ENCODE results near the gene LYPD6B.

The LYPD6B gene

DNA sequence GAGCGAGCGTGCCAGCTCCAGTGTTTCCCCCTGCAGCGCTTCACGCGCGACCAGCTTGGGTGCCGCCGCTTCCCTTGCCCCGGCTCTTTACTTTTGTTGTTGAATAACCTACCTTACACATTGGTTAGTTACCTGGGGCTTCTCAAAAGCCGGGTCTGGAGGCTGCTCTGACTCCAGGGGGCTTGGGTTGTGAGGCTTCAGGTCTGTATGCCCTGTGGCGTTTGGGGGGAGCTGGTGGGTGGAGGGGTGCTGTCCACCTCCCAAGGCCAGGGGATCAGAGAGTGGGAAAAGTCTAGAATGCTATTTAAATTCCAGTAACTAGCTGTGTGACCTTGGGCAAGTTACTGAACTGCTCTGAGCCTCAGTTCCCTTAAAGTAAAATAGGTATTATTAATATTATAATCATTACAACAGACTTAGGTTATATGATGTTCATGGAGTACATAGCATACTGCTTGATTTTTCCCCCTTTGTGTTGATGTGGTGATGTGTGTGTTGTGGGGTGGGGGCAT is 770 bp downstream of the LYPD6B start:
- no peak for DNase-seq (ENCODE audit: low read depth in 1 of 2, low spot score in 1 of 2)

DNA sequence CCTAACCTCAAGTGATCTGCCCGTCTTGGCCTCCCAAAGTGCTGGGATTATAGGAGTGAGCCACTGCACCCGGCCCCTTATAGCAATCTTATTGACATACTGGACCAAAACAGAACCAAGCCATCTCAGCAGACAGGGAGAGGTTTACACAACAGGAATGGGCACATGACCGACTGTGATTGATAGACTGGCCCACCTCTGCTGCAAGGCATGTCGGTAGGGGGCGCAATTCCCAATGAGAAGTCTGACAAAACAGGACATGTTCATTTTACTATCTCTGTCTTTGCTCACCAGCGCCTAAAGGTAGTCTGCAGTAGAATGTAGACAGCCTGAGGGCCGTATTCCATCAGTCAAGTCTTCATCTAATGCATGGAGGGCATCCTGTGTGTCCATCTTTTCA is 2.0 kb downstream of the LYPD6B start:
- peak in 1 of 2 donors; percentile 13 for DNase-seq (ENCODE audit: low read depth in 1 of 2, low spot score in 1 of 2)

DNA sequence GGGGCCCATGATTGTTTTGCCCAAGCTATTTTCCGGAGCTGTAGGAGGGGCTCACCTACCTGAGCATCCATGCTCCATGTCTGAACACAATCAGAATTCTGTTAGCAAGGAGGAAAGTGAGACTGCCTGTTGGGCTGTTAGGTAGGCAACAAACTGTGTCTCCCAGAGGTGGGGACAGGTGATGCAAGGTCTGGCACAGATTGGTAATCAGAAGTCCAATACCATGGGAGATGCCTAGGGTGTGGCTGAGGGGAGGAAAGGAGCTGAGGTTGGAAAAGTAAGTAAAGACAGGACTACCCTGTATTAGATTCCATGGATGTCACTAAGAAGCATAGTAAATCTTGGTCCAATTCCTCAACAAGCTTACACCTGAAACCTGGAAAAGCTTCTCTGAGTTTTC is 3.0 kb downstream of the LYPD6B start:
- DNase-seq (ENCODE audit: low read depth in 1 of 2, low spot score in 1 of 2) = no peak

DNA sequence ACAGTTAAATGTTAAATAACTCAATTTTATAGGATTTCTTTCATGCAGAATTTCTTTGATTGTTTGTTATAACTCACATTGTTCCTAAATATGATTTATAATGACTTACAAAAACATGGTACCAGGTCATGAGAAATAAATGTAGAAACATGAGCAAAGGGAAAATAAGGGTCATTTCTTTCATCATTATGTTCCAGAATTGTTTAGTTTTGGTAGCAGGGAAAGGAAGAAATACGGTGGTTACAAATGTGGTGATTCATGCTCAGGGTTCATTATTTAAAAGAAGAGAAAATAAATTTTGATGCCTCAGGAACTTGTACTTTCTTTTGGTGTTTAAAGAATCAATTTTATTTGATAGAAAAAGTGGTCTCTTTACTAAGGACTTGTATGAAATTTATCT is 4.4 kb downstream of the LYPD6B start:
- DNase-seq (ENCODE audit: low read depth in 1 of 2, low spot score in 1 of 2) = no peak

DNA sequence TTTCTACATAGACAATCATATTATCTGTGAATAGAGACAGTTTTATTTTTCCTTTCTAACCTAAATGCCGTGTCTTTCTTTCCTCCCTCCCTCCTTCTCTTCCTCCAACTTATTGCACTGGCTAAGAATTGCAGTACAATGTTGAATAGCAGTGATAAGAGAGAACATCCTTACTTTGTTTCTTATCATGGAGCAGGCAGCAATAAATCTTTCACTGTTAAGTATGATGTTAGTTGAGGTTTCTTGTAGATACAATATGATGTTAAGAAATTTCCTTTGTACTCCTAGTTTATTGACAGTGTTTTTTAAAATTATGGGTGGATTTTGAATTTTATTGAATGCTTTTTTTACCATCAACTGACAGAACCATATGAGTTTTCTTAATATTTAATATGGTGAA is 6.0 kb downstream of the LYPD6B start:
- no peak for DNase-seq (ENCODE audit: low read depth in 1 of 2, low spot score in 1 of 2)

DNA sequence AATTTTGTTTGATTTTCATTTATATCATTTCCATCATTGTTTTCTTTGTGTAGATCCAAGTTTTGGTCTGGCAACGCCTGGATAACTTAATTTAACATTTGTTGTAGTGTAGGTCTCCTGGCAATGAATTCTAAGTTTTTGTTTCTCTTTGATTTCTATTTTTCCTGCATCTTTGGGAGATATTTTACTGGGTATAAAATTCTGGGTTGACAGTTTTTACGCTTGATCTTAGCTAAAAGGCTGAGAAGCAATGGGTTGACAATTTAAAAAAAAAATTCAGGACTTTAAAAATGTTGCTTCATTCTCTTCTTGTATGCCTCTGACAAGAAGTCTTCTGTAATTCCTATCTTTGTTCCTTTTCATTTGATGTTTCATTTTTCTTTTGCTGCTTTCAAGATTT is 8.6 kb downstream of the LYPD6B start:
- no peak for DNase-seq (ENCODE audit: low read depth in 1 of 2, low spot score in 1 of 2)

DNA sequence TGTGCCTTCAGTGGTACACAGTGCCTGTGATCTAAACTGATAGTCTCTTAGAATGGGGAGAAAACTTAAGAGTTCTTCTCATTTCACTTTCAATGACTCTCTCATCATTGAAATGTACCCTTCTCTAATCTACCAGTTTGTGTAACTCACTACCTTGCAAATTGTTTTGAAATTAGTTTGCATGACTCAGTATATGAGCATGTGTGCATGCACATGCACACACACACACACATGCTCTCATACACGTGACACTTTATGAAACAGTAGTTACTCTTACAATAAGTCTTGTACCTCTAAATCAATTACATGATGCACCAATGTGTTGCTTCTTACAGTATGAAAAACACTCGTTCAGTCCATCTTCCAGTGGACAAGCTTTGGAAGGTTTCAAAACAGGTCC is 10.6 kb downstream of the LYPD6B start:
- no peak for DNase-seq (ENCODE audit: low read depth in 1 of 2, low spot score in 1 of 2)

DNA sequence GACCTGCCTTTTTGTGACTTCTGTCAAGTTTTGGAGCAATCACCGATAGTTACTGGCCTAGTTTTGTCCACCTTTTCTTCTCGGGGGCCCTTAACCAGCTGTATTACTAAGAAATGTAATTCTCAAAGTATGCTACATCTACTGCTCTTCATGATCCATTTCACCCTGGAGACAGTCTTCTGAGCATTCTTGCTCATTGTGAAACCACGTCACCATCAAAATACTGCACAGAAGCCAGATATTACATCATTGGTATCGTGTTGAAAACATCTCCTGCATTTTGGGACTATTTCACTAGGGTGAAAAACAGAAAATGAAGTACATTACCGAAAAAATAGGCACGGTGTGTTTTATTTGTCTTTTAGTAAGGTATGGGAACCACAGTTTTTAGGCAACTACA is 11.7 kb downstream of the LYPD6B start:
- no peak for DNase-seq (ENCODE audit: low read depth in 1 of 2, low spot score in 1 of 2)

DNA sequence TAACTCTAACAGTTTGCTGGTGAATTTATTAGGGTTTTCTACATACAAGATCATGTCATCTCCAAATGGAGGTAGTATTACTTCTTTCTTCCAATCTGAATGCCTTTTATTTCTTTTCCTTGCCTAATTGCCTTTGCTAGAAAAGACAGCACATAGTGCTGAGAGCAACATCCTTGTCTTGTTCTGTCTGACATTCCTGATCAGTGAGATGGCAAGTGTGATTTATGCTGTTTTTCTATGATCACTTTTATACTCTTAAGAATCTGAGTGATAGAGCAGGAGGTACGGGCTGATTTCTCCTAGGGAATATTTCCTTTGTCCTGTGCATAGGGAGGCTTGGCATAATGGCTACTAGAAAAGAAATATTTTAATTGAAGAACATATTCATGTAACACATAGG is 17.3 kb downstream of the LYPD6B start:
- DNase-seq (ENCODE audit: low read depth in 1 of 2, low spot score in 1 of 2) = no peak

DNA sequence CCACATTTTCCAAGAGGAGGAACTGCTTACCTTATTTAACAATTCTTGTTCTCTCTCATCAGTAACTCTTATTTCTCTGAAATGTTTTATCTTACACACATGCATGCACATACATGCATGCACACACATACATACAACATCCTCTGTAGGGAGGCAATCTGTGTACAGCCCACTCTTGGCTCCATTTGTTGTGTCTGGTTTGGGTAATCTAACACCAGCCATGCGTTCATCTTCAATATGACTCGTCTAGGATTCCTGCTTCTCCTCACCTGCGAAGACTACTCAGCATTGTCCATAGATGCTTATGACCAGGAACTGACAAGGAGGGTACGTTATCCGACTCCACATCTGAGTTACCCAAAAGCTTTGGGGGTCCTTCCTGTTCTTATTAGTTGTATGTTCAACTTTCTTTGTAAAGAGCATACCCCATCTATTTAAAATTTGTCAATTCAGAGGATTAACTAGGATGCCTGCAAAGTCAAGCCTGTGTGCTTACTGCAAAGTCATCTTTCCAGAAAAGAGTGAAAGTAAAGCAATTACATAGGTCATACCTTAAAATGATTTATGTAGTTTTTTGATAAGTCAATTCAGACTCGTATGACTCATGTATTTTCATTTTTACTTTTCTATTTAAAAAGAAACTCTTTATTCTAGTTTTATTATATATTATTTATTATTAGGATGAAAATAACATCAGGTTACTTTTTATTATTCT is 18.2 kb downstream of the LYPD6B start:
- no peak for DNase-seq (ENCODE audit: low read depth in 1 of 2, low spot score in 1 of 2)

DNA sequence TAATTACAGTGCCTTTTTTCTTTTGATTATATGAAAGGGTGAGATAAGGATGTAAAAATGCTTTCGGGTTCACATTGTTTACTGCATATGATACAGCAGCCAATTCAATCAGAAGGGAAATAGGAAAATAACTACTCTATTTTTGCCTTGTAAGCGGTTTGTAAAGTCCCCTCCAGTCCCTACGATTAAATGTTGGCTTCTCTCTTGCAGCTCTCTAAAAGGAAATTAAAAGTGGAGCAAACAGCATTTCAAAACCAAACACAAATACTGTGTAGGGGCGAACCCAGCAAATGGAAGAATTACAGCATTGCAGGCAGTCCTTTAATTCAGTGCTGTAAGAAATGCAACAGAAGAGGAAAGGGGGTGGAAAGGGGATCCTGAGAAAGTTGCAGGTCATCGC is 18.9 kb downstream of the LYPD6B start:
- DNase-seq (ENCODE audit: low read depth in 1 of 2, low spot score in 1 of 2) = no peak

DNA sequence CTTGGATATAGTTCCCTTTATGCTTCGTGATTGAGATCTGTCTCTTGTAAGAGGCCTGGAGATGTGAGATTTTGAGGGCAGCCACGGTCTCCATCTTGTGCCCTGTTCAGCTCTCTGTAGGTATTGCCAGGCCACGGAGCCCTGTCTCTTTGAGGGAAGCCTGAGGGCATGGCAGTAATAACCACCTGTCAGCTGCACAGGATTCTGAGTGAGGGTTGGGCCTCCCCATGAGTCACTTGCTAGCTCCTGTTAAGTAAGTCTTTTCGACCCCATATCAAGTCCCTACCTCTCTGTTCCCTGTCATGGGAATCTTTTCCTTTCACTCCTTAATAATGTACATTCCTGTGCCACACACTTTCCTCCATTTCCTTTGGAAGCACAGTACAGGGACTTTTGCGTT is 20.4 kb downstream of the LYPD6B start:
- DNase-seq (ENCODE audit: low read depth in 1 of 2, low spot score in 1 of 2) = no peak

DNA sequence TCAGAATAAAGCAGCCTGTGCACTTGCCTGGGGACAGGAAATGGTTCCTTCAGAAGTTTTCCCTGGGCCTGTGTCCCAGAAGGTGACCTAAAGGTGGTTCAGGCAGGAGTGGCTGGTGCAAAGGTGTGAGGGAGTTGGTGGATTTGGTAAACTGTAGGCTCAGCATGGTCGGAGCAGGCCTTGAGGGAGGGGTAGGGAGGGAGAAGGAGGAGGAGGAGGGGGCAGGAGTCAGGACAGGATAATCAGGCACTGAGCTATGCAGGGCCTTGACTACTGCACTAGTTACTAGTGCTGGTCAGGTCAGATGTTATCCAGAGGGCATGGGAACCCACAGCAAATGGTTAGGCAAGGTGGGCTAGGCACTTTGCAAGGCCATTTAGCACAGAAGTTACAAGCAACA is 21.3 kb downstream of the LYPD6B start:
- DNase-seq (ENCODE audit: low read depth in 1 of 2, low spot score in 1 of 2) = no peak

DNA sequence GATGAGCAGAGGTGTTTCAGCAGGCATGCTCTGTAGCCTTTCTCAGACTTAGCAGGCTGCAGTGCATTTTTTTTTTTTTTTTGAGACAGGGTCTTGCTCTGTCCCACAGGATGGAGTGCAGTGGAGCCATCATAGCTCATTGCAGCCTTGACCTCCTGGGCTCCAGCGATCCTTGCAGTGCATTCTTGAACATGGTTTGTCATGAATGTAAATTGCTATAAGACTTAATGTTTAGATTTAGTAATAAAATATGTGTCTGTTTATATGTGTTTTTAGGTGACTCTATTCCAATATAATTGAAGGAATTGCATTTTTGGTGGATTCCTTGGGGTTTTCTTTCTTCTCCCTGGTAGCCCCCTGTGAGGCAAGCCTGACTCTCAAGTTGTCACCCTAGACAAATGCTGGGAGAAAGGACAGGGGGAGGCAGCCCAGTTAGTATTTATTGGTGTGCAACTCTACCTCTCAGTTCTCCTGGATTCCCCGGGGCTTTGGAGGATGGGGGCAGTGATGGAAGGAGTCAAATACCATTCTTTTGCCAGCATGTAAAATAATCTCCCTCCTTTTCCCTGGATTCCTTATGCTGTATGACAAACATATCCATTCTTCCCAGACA is 22.7 kb downstream of the LYPD6B start:
- DNase-seq (ENCODE audit: low read depth in 1 of 2, low spot score in 1 of 2) = no peak

DNA sequence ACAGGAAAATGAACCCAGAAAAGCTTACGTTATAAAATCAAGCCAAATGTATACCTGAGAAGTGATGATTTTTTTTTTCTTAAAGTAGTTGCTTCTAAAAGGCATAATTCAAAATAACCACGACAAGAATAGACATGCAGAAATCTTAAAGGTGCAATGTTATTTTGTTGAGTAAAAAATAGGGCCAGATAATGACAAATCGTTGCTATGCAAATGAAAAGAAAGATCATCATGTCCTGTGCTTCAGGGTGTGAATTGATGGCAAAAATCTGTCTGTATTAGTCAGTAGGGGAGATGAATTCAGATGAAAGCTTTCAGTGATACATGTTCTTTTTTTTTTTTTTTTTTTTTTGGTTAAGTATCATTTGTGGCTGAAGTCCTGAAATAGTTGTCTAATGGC is 24.0 kb downstream of the LYPD6B start:
- no peak for DNase-seq (ENCODE audit: low read depth in 1 of 2, low spot score in 1 of 2)

DNA sequence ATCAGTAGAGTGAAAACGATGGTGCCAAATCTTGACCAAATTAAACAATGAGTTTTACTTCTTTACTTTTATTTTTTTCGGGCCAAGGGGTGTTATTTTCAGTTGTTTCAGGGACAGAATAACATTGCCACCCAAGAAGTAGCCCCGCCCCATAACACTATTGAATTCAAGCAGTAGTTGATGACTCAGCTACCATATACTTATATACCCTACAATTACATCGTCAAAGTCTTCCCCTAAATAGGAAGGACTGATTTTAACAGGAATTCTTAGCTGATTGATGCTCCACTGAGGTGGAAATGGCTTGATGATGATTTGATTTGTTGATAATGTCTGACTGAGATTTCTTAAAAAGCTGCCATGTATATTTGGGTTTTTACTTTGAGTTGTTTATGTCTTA is 24.7 kb downstream of the LYPD6B start:
- no peak for DNase-seq (ENCODE audit: low read depth in 1 of 2, low spot score in 1 of 2)

DNA sequence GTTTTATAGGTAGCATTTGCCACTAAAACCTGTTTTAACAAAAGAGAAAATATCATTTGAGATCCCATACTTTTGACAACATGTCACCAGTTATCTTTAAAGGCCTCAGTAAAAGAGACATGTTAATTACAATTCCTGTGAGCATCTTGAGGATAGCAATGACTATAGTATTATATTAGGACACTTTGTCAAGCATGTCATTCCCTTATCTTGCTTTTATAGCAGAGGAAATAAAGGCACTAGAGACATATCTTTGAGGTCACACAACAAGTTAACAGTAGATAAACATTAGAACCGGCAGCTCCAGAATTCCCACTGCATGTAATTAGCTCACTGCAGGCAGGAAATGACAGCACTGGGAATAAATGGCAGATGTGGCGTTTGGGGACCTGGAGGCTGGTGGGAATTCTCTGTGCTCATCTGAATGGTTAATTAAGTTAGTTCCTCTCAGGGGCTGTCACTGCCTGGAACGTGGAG is 25.9 kb downstream of the LYPD6B start:
- no peak for DNase-seq (ENCODE audit: low read depth in 1 of 2, low spot score in 1 of 2)

DNA sequence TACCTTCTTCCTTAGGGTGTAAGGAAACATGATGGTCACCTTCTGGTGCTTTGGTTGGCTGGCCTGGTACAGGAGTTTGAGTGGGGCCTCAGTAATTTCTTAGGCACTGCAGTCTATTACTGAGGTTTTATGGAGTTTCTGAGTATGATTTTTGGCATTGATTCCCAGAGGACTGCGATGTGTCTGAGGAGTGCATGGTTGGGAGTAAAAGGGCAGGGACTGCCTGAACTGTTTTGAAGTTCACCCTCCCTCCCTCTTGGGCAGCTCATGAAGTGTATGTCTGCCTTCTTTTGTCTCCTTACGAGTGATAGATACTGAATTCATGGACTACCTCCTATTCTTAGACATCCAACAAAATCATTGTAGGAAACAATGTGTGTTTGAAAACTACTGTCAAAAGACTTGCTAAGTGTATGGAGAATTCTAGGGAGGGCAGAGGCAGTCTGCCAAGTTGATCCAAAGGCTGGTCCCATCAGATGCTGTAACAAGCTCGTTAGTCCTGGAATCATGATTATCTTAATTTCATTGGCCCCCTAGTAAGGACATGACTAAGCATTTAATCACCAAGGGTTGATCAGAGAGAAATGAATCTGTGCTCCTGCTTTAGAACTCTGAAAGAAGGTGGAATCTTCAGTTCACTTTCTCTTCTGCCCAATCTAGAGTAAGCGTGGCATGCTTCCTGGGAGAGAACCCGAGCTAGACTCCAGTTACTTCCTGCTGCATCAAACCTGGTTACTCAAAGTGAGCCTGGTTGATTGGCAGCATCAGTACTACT is 26.5 kb downstream of the LYPD6B start:
- no peak for DNase-seq (ENCODE audit: low read depth in 1 of 2, low spot score in 1 of 2)

DNA sequence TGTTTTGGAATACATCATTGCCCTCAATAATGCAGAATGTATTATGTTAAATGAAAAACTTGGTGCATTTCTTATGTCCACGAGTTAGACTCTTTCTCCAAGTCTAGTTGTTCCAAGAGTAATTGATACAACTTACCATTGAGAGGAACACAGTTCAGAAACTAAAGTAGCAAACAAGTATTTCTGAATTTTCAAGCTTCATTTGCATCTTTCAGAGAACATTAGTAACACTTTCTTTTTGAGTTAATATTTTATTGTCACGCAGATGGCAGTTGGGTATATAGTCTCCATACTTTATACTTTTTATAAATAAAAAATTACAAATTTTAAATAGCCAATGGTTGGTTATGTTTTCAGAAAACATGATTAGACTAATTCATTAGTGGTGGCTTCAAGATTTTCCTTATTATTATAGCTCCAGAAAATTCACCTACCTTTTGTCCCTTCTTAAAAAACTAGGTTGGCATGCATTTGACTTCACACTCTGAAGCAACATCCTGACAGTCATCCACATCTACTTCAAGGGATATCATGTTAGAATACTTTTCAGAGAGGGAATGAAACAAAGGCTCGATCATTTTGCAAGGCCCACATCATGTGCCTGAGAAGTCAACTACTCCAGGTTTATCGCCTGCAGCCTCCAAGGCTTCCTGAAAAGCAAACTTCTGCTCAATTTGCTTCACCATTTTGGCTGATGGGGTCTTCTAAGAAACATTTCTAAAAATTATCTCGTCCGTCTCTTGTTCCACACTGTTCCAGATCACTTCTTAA is 29.9 kb downstream of the LYPD6B start:
- DNase-seq (ENCODE audit: low read depth in 1 of 2, low spot score in 1 of 2) = no peak

DNA sequence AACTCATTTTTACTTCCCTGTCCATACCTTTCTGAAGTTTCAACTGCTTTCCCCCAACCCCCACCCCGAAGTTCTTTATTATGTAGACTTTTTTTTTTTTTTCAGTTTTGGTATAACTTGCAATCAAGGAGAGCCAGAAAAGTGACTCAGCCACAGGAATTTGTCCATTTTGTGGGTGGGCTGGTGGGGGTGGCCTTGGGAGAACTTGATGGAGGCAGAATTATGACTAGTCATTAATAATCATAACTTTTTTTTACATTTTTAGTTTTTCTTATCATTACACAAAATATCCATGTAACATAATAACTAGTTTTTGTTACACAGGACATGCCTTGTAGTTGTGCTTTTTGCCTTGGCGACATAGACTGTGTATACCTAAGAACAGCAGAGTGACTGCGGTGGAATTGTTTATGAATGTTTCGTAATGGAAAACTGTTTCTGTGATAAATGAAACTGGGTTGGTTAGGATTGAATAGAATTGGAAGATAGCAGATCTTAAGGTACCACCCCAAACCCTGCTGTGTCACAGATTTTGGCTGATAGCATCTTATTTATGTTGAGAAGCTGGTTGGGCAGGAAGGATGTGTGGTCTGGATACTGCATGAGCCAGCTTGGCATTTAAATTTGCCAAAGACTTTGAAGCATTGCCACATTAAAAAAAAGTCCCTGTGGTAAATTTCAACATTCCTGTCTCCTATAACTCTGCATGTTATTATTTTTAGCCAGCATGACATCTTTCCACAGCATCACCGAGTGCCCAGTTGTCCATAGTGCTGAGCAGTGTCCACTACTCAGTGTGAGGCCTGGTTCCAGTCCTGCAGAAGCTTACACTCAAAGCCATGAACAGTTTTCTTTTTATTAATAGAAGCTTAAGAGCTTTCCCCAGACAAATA is 30.7 kb downstream of the LYPD6B start:
- DNase-seq (ENCODE audit: low read depth in 1 of 2, low spot score in 1 of 2) = no peak
